ENCODE data around the gene PRKACA.

DNA sequence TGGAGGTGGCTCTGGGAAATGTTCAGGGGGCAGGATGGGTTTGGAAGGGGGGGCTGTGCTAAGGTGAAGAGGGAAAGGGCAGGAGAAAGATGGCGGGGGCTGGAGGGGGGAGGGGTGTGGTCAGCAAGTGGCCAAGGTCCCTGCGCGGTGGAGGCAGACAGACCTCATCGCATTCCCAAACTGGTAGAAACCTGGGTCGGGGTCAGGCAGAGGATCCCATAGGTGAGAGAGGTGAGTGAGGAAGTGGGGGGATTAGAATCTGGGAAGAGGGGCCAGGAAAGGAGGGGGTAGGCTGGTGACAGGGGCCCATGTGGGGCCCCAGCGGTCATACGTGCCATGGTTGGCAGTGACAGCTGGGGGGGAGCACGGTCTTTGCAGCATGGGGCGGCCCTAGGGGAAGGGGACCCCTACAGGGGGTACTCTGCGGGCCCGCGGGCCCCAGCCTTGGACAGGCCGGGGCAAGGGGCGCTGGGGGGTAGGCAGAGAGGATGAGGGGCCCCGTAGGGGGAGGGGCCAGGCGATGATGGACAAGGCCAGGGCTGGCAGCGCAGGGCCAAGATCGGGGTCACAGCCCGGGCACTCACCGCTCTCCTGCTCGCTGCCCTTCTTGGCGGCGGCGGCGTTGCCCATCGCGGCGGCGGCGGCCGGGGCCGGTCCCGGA is 514 bp downstream of the PRKACA start:
- TF ChIP-seq, protein P1, sequence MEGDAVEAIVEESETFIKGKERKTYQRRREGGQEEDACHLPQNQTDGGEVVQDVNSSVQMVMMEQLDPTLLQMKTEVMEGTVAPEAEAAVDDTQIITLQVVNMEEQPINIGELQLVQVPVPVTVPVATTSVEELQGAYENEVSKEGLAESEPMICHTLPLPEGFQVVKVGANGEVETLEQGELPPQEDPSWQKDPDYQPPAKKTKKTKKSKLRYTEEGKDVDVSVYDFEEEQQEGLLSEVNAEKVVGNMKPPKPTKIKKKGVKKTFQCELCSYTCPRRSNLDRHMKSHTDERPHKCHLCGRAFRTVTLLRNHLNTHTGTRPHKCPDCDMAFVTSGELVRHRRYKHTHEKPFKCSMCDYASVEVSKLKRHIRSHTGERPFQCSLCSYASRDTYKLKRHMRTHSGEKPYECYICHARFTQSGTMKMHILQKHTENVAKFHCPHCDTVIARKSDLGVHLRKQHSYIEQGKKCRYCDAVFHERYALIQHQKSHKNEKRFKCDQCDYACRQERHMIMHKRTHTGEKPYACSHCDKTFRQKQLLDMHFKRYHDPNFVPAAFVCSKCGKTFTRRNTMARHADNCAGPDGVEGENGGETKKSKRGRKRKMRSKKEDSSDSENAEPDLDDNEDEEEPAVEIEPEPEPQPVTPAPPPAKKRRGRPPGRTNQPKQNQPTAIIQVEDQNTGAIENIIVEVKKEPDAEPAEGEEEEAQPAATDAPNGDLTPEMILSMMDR (IDR thresholded peaks at IDR 0.05), result no peak
- no peak for TF ChIP-seq ZFX (IDR thresholded peaks at IDR 0.05; ENCODE audit: borderline replicate concordance)

Data from 22Rv1 (cell line).